CD4-positive, alpha-beta T cell treated with Interleukin-1 beta for 1 hour (primary cell): Measurements from ENCODE around the gene RNF34.
A peak's percentile ranks its signal among the peaks of the same experiment; 100 is the strongest.

ENCODE experiments used
- DNase-seq, 2 donors: peaks; one replicate each; pipeline ENCODE4 v3.0.0-alpha.2; 2020 to 2022

Gene RNF34

GRCh38 chr12:121390856-121391255 is 9.1 kb upstream of the RNF34 start:
- no peak for DNase-seq

- DNase-seq: peak; percentile 30 to 41
Observed at GRCh38 chr12:121391619-121392324, 8.1 kb upstream of the RNF34 start.

GRCh38 chr12:121392325-121392716 is 7.6 kb upstream of the RNF34 start:
- no peak for DNase-seq

GRCh38 chr12:121397521-121397920 is 2.4 kb upstream of the RNF34 start:
- DNase-seq: no peak

- DNase-seq: no peak
Observed at GRCh38 chr12:121398355-121398754, 1.6 kb upstream of the RNF34 start.

- DNase-seq: peak; percentile 45 to 58
Observed at GRCh38 chr12:121400332-121401139, 618 bp downstream of the RNF34 start.

GRCh38 chr12:121403721-121404120 is 3.8 kb downstream of the RNF34 start:
- DNase-seq: no peak

- peak in 1 of 2 donors; percentile 14 for DNase-seq
Observed at GRCh38 chr12:121404734-121405133, 4.8 kb downstream of the RNF34 start.

- DNase-seq: no peak
Observed at GRCh38 chr12:121405211-121405610, 5.3 kb downstream of the RNF34 start.

- DNase-seq: no peak
Observed at GRCh38 chr12:121413917-121414316, 14.0 kb downstream of the RNF34 start.

- DNase-seq: no peak
Observed at GRCh38 chr12:121417847-121418246, 17.9 kb downstream of the RNF34 start.

GRCh38 chr12:121420109-121420508 is 20.2 kb downstream of the RNF34 start:
- no peak for DNase-seq

GRCh38 chr12:121423253-121423652 is 23.3 kb downstream of the RNF34 start:
- no peak for DNase-seq

GRCh38 chr12:121423682-121424623 is 24.0 kb downstream of the RNF34 start:
- DNase-seq: no peak

GRCh38 chr12:121424624-121424975 is 24.7 kb downstream of the RNF34 start:
- DNase-seq: no peak

- DNase-seq: no peak
Observed at GRCh38 chr12:121427556-121428050, 27.7 kb downstream of the RNF34 start.

GRCh38 chr12:121428883-121429282 is 29.0 kb downstream of the RNF34 start:
- no peak for DNase-seq

GRCh38 chr12:121430833-121431415 is 31.0 kb downstream of the RNF34 start:
- no peak for DNase-seq

GRCh38 chr12:121432740-121433480 is 33.0 kb downstream of the RNF34 start:
- no peak for DNase-seq

- DNase-seq: no peak
Observed at GRCh38 chr12:121436706-121437105, 36.8 kb downstream of the RNF34 start.

GRCh38 chr12:121438905-121439304 is 39.0 kb downstream of the RNF34 start:
- DNase-seq: no peak

- no peak for DNase-seq
Observed at GRCh38 chr12:121439715-121440114, 39.8 kb downstream of the RNF34 start.
